GM12872 (cell line): ENCODE data around the gene BMERB1.

Experiments
- CTCF ChIP-seq: IDR thresholded peaks from 3 replicates; pipeline ENCODE4 v1.5.1; 2011; ENCODE audit warnings: low read depth, mild to moderate bottlenecking, low read length, moderate library complexity; ENCODE audit not compliant: insufficient read depth

The BMERB1 gene

GRCh38 chr16:15494236-15494635 lies 59.8 kb downstream of the BMERB1 start:
- no peak for TF ChIP-seq CTCF

- no peak for TF ChIP-seq CTCF
These were observed 61.5 kb downstream of the BMERB1 start for GRCh38 chr16:15495898-15496297.

- TF ChIP-seq CTCF, result no peak
These were observed 64.2 kb downstream of the BMERB1 start for GRCh38 chr16:15498427-15499175.

- no peak for TF ChIP-seq CTCF
These were observed 67.8 kb downstream of the BMERB1 start for GRCh38 chr16:15502041-15502725.

GRCh38 chr16:15506441-15506840 lies 72.1 kb downstream of the BMERB1 start:
- no peak for TF ChIP-seq CTCF

GRCh38 chr16:15507301-15507958 lies 73.0 kb downstream of the BMERB1 start:
- no peak for TF ChIP-seq CTCF

GRCh38 chr16:15507959-15508627 lies 73.7 kb downstream of the BMERB1 start:
- no peak for TF ChIP-seq CTCF
